ENCODE measurements around the gene SLC5A9. TPM values are rescaled to one million over a fixed set of nuclear protein-coding genes. Genes with fewer than 3 reads are reported as not detected.

Gene SLC5A9
- total and polyA plus RNA-seq, 10 of the 15 experiments (the other 5 are each of a cell fraction or from before 2014, with no cell fraction given), result 0.03 TPM; not detected in 9

GRCh38 chr1:48233666-48234485 is 11.4 kb downstream of the SLC5A9 start:
- no peaks in the 10 kb centered on the region for H3K9me3 ChIP-seq (replicated peaks; ENCODE audit: control insufficient read depth, insufficient read depth, low read length)
- no peak overlapping the region for H3K4me3 ChIP-seq
- no peak for DNase-seq (ENCODE audit: low read depth, low spot score)
- H3K9ac ChIP-seq (ENCODE audit: control insufficient read depth, insufficient read depth, low read length), result no peak overlapping the region
- 28% methylated on average over 12 of the region's 12 CpGs for WGBS (ENCODE audit: insufficient coverage, insufficient replicate concordance, low lambda C conversion rate, missing lambda C conversion rate)
- in situ Hi-C loops (cut with MboI), result no loop called here
- ATAC-seq, result no peak
- SMC1A ChIA-PET (ENCODE audit: uncharacterized antibody, unreplicated experiment), result no interaction called here
- H3K27me3 ChIP-seq (replicated peaks in 1 of 2; ENCODE audit: control insufficient read depth in 2 of 2, insufficient read depth in 2 of 2, low read length in 1 of 2), result no peaks in the 10 kb centered on the region; a peak in 1 of 4 replicates
- H3K4me2 ChIP-seq (ENCODE audit: control insufficient read depth, insufficient read depth), result no peak overlapping the region
- no TSS peak for BruUV-seq (replicated peaks)
- no peak overlapping the region for H3K27ac ChIP-seq (ENCODE audit: control insufficient read depth, insufficient read depth)
- FAIRE-seq, result no peak
- H4K20me1 ChIP-seq (ENCODE audit: control insufficient read depth, insufficient read depth), result no peaks in the 10 kb centered on the region
- CTCF ChIA-PET, result no interaction called here
- no peak overlapping the region for H2AFZ ChIP-seq (ENCODE audit: control insufficient read depth, low read depth, low read length)
- H3K79me2 ChIP-seq (ENCODE audit: control insufficient read depth, insufficient read depth, low read length), result no peaks in the 10 kb centered on the region
- intact Hi-C loops (cut with micrococcal nuclease; ENCODE audit: unreplicated experiment), result no loop called here
- RAD21 ChIA-PET (ENCODE audit: unreplicated experiment), result no interaction called here
- no peaks in the 10 kb centered on the region for H3K4me1 ChIP-seq (ENCODE audit: control insufficient read depth, insufficient read depth, low read length)
- H3K36me3 ChIP-seq (ENCODE audit: control insufficient read depth in 2 of 2, insufficient read depth in 2 of 2, low read length in 1 of 2), result no peaks in the 10 kb centered on the region
- POLR2A ChIA-PET, result no interaction called here
- no peak for TF ChIP-seq TCF3 (IDR thresholded peaks at IDR 0.05; ENCODE audit: borderline replicate concordance, insufficient read depth, low read depth, low read length)
- TF ChIP-seq YBX1 (IDR thresholded peaks at IDR 0.05), result no peak
- no peak for TF ChIP-seq SIX5 (IDR thresholded peaks at IDR 0.05; ENCODE audit: low read depth, low read length, severe bottlenecking)
- TF ChIP-seq RB1 (IDR thresholded peaks at IDR 0.05; ENCODE audit: borderline replicate concordance), result no peak
- TF ChIP-seq NFYB (IDR thresholded peaks at IDR 0.05; ENCODE audit: insufficient read depth, low read depth, low read length), result no peak
- TF ChIP-seq E2F8 (IDR thresholded peaks at IDR 0.05; ENCODE audit: low read depth, partially characterized antibody), result no peak
- no peak for TF ChIP-seq ZBTB33 (IDR thresholded peaks at IDR 0.05)
- TF ChIP-seq DPF2 (IDR thresholded peaks at IDR 0.05), result no peak
- no peak for TF ChIP-seq ZNF24 (IDR thresholded peaks at IDR 0.05)
- TF ChIP-seq USF2 (IDR thresholded peaks at IDR 0.05; ENCODE audit: borderline replicate concordance, low read depth, low read length), result no peak
- TF ChIP-seq BCLAF1 (IDR thresholded peaks at IDR 0.05), result no peak
- TF ChIP-seq EED (IDR thresholded peaks at IDR 0.05; ENCODE audit: low read depth), result no peak
- no peak for TF ChIP-seq PKNOX1 (IDR thresholded peaks at IDR 0.05)
- TF ChIP-seq PML (IDR thresholded peaks at IDR 0.05; ENCODE audit: low read length), result no peak
- TF ChIP-seq HDGF (IDR thresholded peaks at IDR 0.05), result no peak
